SU-DHL-6 (cell line): ENCODE measurements around the gene HSP90AB1.

Source experiments
- H2AFZ ChIP-seq: fragments of 200-600 bp; sonication (generic); 2 replicates; pipeline ENCODE4 v1.6.1; 2014; ENCODE audit warnings: low read depth, mild to moderate bottlenecking, moderate library complexity, mixed read lengths, antibody characterized with exemption, low read length; ENCODE audit not compliant: severe bottlenecking
- H3F3A ChIP-seq: fragments of 200-600 bp; shearing (Covaris generic); 2 replicates; pipeline ENCODE4 v1.6.0; 2016; ENCODE audit warnings: antibody characterized with exemption, mild to moderate bottlenecking; ENCODE audit not compliant: insufficient read depth
- H3K27ac ChIP-seq: fragments of 200-600 bp; sonication (generic); 2 replicates; pipeline ENCODE4 v1.5.1; 2016; ENCODE audit warnings: low read depth, mild to moderate bottlenecking, low read length, moderate library complexity, mixed read lengths
- H3K27me3 ChIP-seq: fragments of 200-600 bp; sonication (generic), shearing (Covaris generic); 2 replicates; pipeline ENCODE4 v1.6.0; 2014; ENCODE audit warnings: mild to moderate bottlenecking, low read length
- H3K36me3 ChIP-seq: fragments of 200-600 bp; sonication (generic); 2 replicates; pipeline ENCODE4 v1.6.1; 2014; ENCODE audit warnings: mild to moderate bottlenecking, low read length, mixed read lengths
- H3K4me2 ChIP-seq: fragments of 300-600, 200-600 bp; shearing (Covaris generic), sonication (generic); 2 replicates; pipeline ENCODE4 v1.6.0; 2014; ENCODE audit warnings: low read length, low read depth, mild to moderate bottlenecking; ENCODE audit not compliant: poor library complexity, severe bottlenecking
- H3K4me3 ChIP-seq: fragments of 200-600 bp; sonication (generic); 2 replicates; pipeline ENCODE4 v1.5.1; 2014; ENCODE audit warnings: antibody characterized with exemption, low read length, mild to moderate bottlenecking, mixed read lengths; ENCODE audit not compliant: insufficient read depth, poor library complexity, severe bottlenecking
- H3K79me2 ChIP-seq: fragments of 200-600 bp; sonication (generic); 2 replicates; pipeline ENCODE4 v1.6.1; 2014; ENCODE audit warnings: mild to moderate bottlenecking, low read length, moderate library complexity; ENCODE audit not compliant: insufficient read depth
- H3K9ac ChIP-seq: fragments of 200-600 bp; sonication (generic); 2 replicates; pipeline ENCODE4 v1.7.0; 2014; ENCODE audit warnings: mild to moderate bottlenecking, low read length
- H3K9me2 ChIP-seq: fragments of 200-600 bp; sonication (generic); replicated peaks from 2 replicates; pipeline ENCODE4 v1.6.1; 2014; ENCODE audit warnings: low read length; ENCODE audit not compliant: insufficient read depth
- H3K9me3 ChIP-seq: fragments of 200-600 bp; sonication (generic); 2 replicates; pipeline ENCODE4 v1.6.1; 2014; ENCODE audit warnings: low read length, mixed read lengths; ENCODE audit not compliant: insufficient read depth
- H4K20me1 ChIP-seq: fragments of 200-600 bp; sonication (generic); 2 replicates; pipeline ENCODE4 v1.6.1; 2014; ENCODE audit warnings: low read depth, mild to moderate bottlenecking, antibody characterized with exemption, low read length, moderate library complexity, mixed read lengths
- CTCF ChIP-seq: fragments of 200-600 bp; sonication (generic); IDR thresholded peaks from one replicate; pipeline ENCODE4 v1.5.1; 2017; ENCODE audit warnings: antibody characterized with exemption, mild to moderate bottlenecking, low read length, moderate library complexity; ENCODE audit not compliant: insufficient read depth, poor library complexity, severe bottlenecking
- EZH2phosphoT487 ChIP-seq: fragments of 200-600 bp; sonication (generic), shearing (Covaris generic); conservative IDR thresholded peaks from 2 replicates; pipeline ENCODE4 v1.6.1; 2018; ENCODE audit warnings: mild to moderate bottlenecking, antibody characterized with exemption, low read length, moderate library complexity, mixed read lengths

Gene HSP90AB1

GRCh38 chr6:44265722-44266233, 18.9 kb downstream of the HSP90AB1 start:
- Histone ChIP-seq H3K79me2 (peaks cover 29% of the 10 kb centered on the region), H3K27me3 (no peaks in the 10 kb centered on the region), H3K4me3 (peak overlapping the region; percentile 78), H3K27ac (0 out of 2 replicates have a peak overlapping the region, but pooled peaks have one; percentile 86), H3F3A (peaks cover 44% of the 10 kb centered on the region), H3K9ac (no peak overlapping the region; the same call in 1 of the 2 replicates), H3K36me3 (no peaks in the 10 kb centered on the region), H4K20me1 (no peaks in the 10 kb centered on the region), H3K4me2 (peak overlapping the region; percentile 91), H2AFZ (peak overlapping the region; percentile 29), H3K9me2 (no peaks in the 10 kb centered on the region), H3K9me3 (no peaks in the 10 kb centered on the region)
- TF ChIP-seq EZH2phosphoT487, result no peak
- no peak for TF ChIP-seq CTCF

- Histone ChIP-seq H3K79me2 (peaks cover 29% of the 10 kb centered on the region), H3K9me3 (no peaks in the 10 kb centered on the region), H3K4me3 (no peak overlapping the region), H3K36me3 (no peaks in the 10 kb centered on the region), H3K9ac (no peak overlapping the region), H3K27me3 (no peaks in the 10 kb centered on the region), H3K4me2 (no peak overlapping the region), H3K27ac (no peak overlapping the region), H2AFZ (no peak overlapping the region), H4K20me1 (no peaks in the 10 kb centered on the region), H3K9me2 (no peaks in the 10 kb centered on the region), H3F3A (peaks cover 38% of the 10 kb centered on the region)
- TF ChIP-seq EZH2phosphoT487 (no peak), CTCF (no peak)
Observed at GRCh38 chr6:44266347-44266746, 19.4 kb downstream of the HSP90AB1 start.

GRCh38 chr6:44267252-44267651, 20.4 kb downstream of the HSP90AB1 start:
- Histone ChIP-seq H3K27ac (no peak overlapping the region), H3K9ac (no peak overlapping the region), H3K9me2 (no peaks in the 10 kb centered on the region), H3K79me2 (peaks cover 23% of the 10 kb centered on the region), H3K9me3 (no peaks in the 10 kb centered on the region), H4K20me1 (no peaks in the 10 kb centered on the region), H3K36me3 (no peaks in the 10 kb centered on the region), H3K4me2 (no peak overlapping the region), H3K27me3 (no peaks in the 10 kb centered on the region), H3F3A (peaks cover 38% of the 10 kb centered on the region), H3K4me3 (no peak overlapping the region), H2AFZ (no peak overlapping the region)
- no peak for TF ChIP-seq EZH2phosphoT487
- no peak for TF ChIP-seq CTCF
